Endothelial cell of umbilical vein (primary cell): ENCODE results near the gene GPHA2. TPM values are rescaled to one million over a fixed set of nuclear protein-coding genes. Genes with fewer than 3 reads are reported as not detected.

Experiments
- BruUV-seq: library from RNA; stranded (reverse); fragments of 400-500 nt; replicated peaks from 2 replicates; lab custom pipeline; 2021; lab: Mats Ljungman, UMichigan
- CTCF ChIA-PET: fragments of 300-600, 350-600 bp; sonication (Branson Sonifier 250); formaldehyde crosslinking; loops from one replicate; lab custom pipeline; 2021; ENCODE audit warnings: antibody characterized with exemption, inconsistent platforms; lab: Charles Lee
- POLR2A ChIA-PET: fragments of 300-600, 350-600 bp; sonication (Branson Sonifier 250); formaldehyde crosslinking; loops from one replicate; lab custom pipeline; 2021; ENCODE audit warnings: antibody characterized with exemption, inconsistent platforms; lab: Charles Lee
- DNase-seq: peaks from one replicate; pipeline ENCODE4 v3.0.0-alpha.2; 2011; ENCODE audit warnings: low read depth, low spot score
- FAIRE-seq: peaks from 2 replicates; lab custom pipeline; 2011; peaks lifted over from hg19 to GRCh38; lab: Jason Lieb, UNC
- H2AFZ ChIP-seq: 2 replicates; pipeline ENCODE4 v1.6.0; 2012; ENCODE audit warnings: low read depth, low read length, control low read depth, inconsistent platforms
- H3K27ac ChIP-seq: 2 replicates; pipeline ENCODE4 v1.5.1; 2011; ENCODE audit warnings: low read depth, mild to moderate bottlenecking, control low read depth, low read length, moderate library complexity; ENCODE audit not compliant: insufficient read depth
- H3K27me3 ChIP-seq, 2 experiments: 2 replicates each; pipeline versions ENCODE4 v1.6.0 to v1.6.1; 2011; ENCODE audit warnings: low read length in 2 of 2, mixed read lengths in 1 of 2; ENCODE audit not compliant: control insufficient read depth in 2 of 2, insufficient read depth in 2 of 2
- H3K36me3 ChIP-seq, 2 experiments: 2 replicates in 1 of 2; 3 replicates in 1 of 2; pipeline ENCODE4 v1.5.1; 2011; ENCODE audit warnings: low read length in 2 of 2, mild to moderate bottlenecking in 1 of 2, moderate library complexity in 1 of 2; ENCODE audit not compliant: control insufficient read depth in 2 of 2, insufficient read depth in 2 of 2; ENCODE audit errors: extremely low read depth in 1 of 2
- H3K4me1 ChIP-seq: 3 replicates; pipeline ENCODE4 v1.5.1; 2011; ENCODE audit warnings: mild to moderate bottlenecking, low read length; ENCODE audit not compliant: control insufficient read depth, insufficient read depth; ENCODE audit errors: extremely low read depth
- H3K4me2 ChIP-seq: 2 replicates; pipeline ENCODE4 v1.6.1; 2011; ENCODE audit warnings: low read length, control low read depth, mixed read lengths; ENCODE audit not compliant: insufficient read depth
- H3K4me3 ChIP-seq, 3 experiments: fragments of 200-600 bp in 1 of 3; sonication (generic), shearing (Covaris generic) in 1 of 3; replicated peaks in 1 of 3; 2 replicates each; pipeline ENCODE4 v1.5.1; 2011 to 2016; ENCODE audit warnings: control low read depth in 3 of 3, low read length in 3 of 3, mild to moderate bottlenecking in 2 of 3, inconsistent platforms in 1 of 3, low read depth in 1 of 3, moderate library complexity in 1 of 3; ENCODE audit not compliant: insufficient read depth in 1 of 3
- H3K79me2 ChIP-seq: 2 replicates; pipeline ENCODE4 v1.6.0; 2012; ENCODE audit warnings: low read length, inconsistent platforms; ENCODE audit not compliant: control insufficient read depth, insufficient read depth
- H3K9ac ChIP-seq: replicated peaks from 2 replicates; pipeline ENCODE3; 2011; ENCODE audit warnings: low read length, control low read depth; ENCODE audit not compliant: insufficient read depth; ENCODE audit errors: extremely low read depth
- H3K9me1 ChIP-seq: replicated peaks from 3 replicates; pipeline ENCODE4 v1.6.0; 2011; ENCODE audit warnings: mild to moderate bottlenecking, low read length; ENCODE audit not compliant: control insufficient read depth, insufficient read depth; ENCODE audit errors: extremely low read depth
- H3K9me3 ChIP-seq: replicated peaks from 2 replicates; pipeline ENCODE4 v1.5.1; 2012; ENCODE audit warnings: low read length, inconsistent platforms; ENCODE audit not compliant: control insufficient read depth, insufficient read depth
- H4K20me1 ChIP-seq: replicated peaks from 2 replicates; pipeline ENCODE3; 2011; ENCODE audit warnings: mild to moderate bottlenecking, low read length; ENCODE audit not compliant: control insufficient read depth, insufficient read depth; ENCODE audit errors: extremely low read depth
- CTCF ChIP-seq, 2 donors: IDR thresholded peaks; 1 replicate in 1 of 2; 2 replicates in 1 of 2; pipeline ENCODE4 v1.5.1; 2011; ENCODE audit warnings: low read length in 2 of 2, mild to moderate bottlenecking in 2 of 2, moderate library complexity in 2 of 2, control low read depth in 1 of 2, inconsistent platforms in 1 of 2, low read depth in 1 of 2; ENCODE audit not compliant: insufficient read depth in 1 of 2; ENCODE audit errors: extremely low read depth in 1 of 2
- EZH2 ChIP-seq: IDR thresholded peaks from 2 replicates; pipeline ENCODE4 v1.6.1; 2012; ENCODE audit warnings: borderline replicate concordance, low read depth, mild to moderate bottlenecking, moderate library complexity, low read length, inconsistent platforms; ENCODE audit not compliant: severe bottlenecking
- FOS ChIP-seq: IDR thresholded peaks from 2 replicates; pipeline ENCODE4 v1.6.1; 2011; ENCODE audit warnings: mild to moderate bottlenecking, low read length, moderate library complexity, borderline replicate concordance; ENCODE audit not compliant: insufficient read depth
- GATA2 ChIP-seq: IDR thresholded peaks from 2 replicates; pipeline ENCODE4 v1.7.0; 2011; ENCODE audit warnings: low read depth, mild to moderate bottlenecking, moderate library complexity, mixed read lengths, low read length; ENCODE audit not compliant: insufficient read length, insufficient read depth
- JUN ChIP-seq: IDR thresholded peaks from 2 replicates; pipeline ENCODE4 v1.6.1; 2011; ENCODE audit warnings: borderline replicate concordance, low read depth; ENCODE audit not compliant: insufficient read length, insufficient read depth
- MAX ChIP-seq: IDR thresholded peaks from 2 replicates; pipeline ENCODE4 v1.6.1; 2011; ENCODE audit not compliant: insufficient read depth, insufficient read length
- MYC ChIP-seq: IDR thresholded peaks from one replicate; pipeline ENCODE4 v1.6.1; 2011; ENCODE audit warnings: mild to moderate bottlenecking, low read depth, low read length
- POLR2A ChIP-seq: IDR thresholded peaks from 2 replicates; pipeline ENCODE4 v1.6.1; 2012; ENCODE audit warnings: low read depth, mild to moderate bottlenecking, control low read depth, low read length
- POLR2AphosphoS5 ChIP-seq: IDR thresholded peaks from 2 replicates; pipeline ENCODE4 v1.6.1; 2012; ENCODE audit warnings: low read depth, mild to moderate bottlenecking, control low read depth, low read length, moderate library complexity; ENCODE audit not compliant: insufficient read depth
- dilution Hi-C: fragments of 300-500 bp; cut with MboI; formaldehyde crosslinking; loops from one replicate; pipeline ENCODE4 v1.15.0; 2019; ENCODE audit warnings: low sequenced_read_pairs; ENCODE audit not compliant: extremely low pct_ligation_motif_present
- intact Hi-C: fragments of 100-400 bp; cut with micrococcal nuclease; formaldehyde crosslinking; loops from one replicate; pipeline ENCODE4 v1.10.0; 2022
- polyA plus RNA-seq, 4 experiments: library from polyadenylated mRNA; depleted of rRNA in 3 of 4; stranded (reverse) in 3 of 4; unstranded in 1 of 4; fragments of >200 nt; gene quantifications; 2 replicates each; pipeline versions ENCODE4 v1.2.1 to v1.2.3, GENCODE V29; 2011 to 2012; ENCODE audit warnings: missing spikeins in 1 of 4
- total RNA-seq: library from RNA; stranded (reverse); gene quantifications from 2 replicates; pipeline ENCODE4 v1.2.3, GENCODE V29; 2021

The GPHA2 gene
- total and polyA plus RNA-seq, 2 donors (not counting 3 experiments of a cell fraction or from before 2014, with no cell fraction given) = not detected

- DNase-seq (no peak), FAIRE-seq (no peak)
- TF ChIP-seq JUN (no peak), POLR2AphosphoS5 (no peak), POLR2A (no peak), GATA2 (no peak), MYC (no peak), CTCF (IDR thresholded peaks at IDR 0.05; ENCODE audit: extremely low read depth in 1 of 2, insufficient read depth in 1 of 2, low read depth in 1 of 2, low read length in 2 of 2) (no peak), FOS (no peak), MAX (no peak), EZH2 (no peak)
- dilution Hi-C loops (no loop called here), intact Hi-C loops (no loop called here)
- BruUV-seq = no TSS peak
- Histone ChIP-seq H3K4me2 (no peak overlapping the region), H3K79me2 (no peaks in the 10 kb centered on the region), H3K9ac (no peak overlapping the region), H3K27me3 (peaks cover 17 to 27% of the 10 kb centered on the region in 2 experiments), H3K27ac (no peak overlapping the region), H3K4me1 (no peaks in the 10 kb centered on the region), H3K9me1 (no peaks in the 10 kb centered on the region), H3K9me3 (no peaks in the 10 kb centered on the region), H3K36me3 (no peaks in the 10 kb centered on the region), H2AFZ (no peak overlapping the region), H4K20me1 (no peaks in the 10 kb centered on the region), H3K4me3 (no peak overlapping the region)
- ChIA-PET POLR2A (no interaction called here), CTCF (interaction anchor here (0.8 kb wide), 1 partner anchor 12 kb away, joined by 3 read pairs; no protein-coding TSS in a partner anchor)
Measured at GRCh38 chr11:64951529-64951928, 15.8 kb upstream of the GPHA2 start.
